SW480 (cell line): ENCODE measurements around the gene COL5A1.
A peak's percentile ranks its signal among the peaks of the same experiment; 100 is the strongest.

Experiments used
- DNase-seq: peaks from one replicate; pipeline ENCODE4 v3.0.0-alpha.2; 2016; ENCODE audit warnings: low spot score

Gene COL5A1

DNA sequence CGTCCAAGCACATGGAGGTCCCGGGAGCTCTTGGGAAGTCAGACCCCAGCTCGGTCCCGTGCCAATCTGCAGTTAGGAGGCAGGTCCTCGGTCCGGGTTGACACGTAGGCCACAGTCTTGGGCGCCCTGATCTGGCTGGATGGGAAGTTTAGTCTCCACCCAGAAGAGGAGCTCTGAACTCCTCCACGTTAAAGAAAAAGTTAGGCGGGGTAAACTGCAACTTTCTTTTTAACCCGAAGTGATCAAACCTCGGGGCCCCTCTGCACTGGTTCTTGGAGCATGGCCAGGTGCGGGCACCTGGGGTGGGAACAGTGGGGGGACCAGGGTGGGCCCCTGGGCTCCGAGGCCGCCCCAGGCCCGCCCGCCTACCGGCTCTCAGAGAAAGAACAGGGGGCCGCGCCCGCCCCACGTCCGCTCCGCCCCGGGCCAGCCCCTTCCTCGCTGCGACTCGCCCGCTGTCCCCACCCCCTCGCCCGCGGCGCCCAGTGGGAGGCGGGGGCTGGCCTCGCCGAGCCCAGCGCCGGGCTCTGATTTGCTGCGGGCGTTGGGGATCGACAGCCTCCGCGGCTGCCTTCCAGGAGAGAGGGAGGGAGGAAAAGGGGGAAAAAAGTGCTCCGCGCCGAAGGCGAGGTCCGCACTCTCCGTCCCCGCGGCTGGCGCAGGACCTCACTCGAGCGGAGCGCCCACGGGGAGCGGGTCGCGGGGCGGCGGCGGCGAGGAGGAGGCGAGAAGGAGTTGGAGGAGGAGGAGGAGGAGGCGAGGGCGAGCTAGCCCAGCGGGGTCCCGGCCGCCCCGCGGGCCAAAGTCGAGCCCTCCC is at the start of gene COL5A1:
COL5A1 (plus strand) TSS at position 631 of the 817 bp plus-strand sequence. CDS start 385 bp downstream, outside the sequence.
- no peak for DNase-seq

DNA sequence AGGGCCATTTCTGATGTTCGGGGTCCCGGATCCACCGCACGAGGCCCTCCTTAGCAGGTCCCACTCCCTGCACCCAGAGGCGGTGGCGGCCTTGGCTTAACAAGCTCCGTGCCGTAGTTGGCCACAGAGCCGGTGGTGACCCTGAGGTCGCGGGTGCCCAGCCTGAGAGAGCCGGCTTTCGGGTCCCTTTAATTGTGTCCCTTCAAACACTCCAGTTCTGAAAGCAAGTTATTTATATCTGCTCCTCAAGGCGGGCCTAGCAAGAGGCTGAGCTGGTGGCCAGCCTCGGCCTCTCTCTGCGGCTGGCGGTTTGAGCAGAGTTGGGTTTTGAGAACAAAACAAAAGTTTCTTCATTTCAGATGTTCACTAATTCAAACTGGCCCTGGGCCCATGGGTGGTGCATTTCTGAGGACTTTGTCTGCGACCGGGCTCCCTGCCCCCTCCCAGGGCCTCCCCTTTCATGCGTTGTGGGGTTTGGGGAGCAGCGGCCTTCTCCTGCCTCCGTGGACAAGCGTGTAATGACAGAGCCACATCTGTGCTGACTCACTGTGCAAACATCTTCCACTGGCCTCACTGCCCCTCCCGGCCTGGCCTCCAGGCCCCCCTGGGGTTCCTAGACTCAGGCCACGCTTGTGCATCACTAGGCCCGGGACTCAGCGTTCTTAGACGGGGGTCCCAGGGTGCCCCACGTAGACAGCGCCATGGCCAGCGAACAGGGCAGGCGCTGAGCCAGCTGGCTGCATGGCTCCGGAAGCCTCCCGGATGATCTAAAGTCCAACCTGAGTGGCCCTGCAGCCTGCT is 49.4 kb upstream of the COL5A1 start:
- DNase-seq = peak; percentile 51

GRCh38 chr9:134592819-134593200 is 48.8 kb upstream of the COL5A1 start:
- DNase-seq = no peak

DNA sequence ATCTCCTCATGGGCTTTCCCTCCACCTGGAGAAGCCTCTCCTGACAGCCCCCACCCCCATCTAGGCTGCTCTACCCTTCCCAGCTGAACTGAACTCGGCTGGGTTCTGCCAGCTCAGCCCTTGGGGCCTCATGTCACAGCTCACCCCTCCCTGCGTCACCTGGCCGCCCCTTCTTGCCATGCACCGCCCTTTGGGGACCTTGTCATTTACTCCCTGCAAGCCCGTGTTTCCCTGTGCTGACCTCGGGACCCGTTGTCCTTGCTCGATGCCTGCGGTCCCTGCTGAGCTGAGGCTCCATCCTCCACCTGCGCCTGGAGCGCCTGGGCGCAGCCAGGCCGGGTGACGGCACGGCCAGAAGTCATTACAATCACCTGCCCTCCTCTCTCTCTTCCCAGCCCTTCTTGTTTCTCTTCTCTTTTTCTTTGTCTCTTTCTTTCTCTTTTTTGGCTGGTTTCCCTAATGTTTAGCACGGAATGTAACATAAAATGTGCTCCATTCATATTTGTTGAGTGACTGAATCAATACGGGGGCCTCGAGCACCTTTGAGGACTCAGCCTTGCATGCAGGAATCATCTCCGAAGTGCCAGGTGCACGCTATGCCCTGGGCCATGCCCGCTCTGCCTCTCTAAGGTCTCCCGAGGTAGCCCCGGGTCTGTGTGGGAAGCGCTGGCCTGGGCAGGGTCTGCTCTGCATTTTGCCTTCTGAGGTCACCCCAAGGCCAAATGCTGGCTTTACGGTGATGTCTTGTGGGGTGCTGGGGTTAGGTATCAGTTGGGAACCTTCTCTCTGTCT is 48.1 kb upstream of the COL5A1 start:
- DNase-seq = no peak

DNA sequence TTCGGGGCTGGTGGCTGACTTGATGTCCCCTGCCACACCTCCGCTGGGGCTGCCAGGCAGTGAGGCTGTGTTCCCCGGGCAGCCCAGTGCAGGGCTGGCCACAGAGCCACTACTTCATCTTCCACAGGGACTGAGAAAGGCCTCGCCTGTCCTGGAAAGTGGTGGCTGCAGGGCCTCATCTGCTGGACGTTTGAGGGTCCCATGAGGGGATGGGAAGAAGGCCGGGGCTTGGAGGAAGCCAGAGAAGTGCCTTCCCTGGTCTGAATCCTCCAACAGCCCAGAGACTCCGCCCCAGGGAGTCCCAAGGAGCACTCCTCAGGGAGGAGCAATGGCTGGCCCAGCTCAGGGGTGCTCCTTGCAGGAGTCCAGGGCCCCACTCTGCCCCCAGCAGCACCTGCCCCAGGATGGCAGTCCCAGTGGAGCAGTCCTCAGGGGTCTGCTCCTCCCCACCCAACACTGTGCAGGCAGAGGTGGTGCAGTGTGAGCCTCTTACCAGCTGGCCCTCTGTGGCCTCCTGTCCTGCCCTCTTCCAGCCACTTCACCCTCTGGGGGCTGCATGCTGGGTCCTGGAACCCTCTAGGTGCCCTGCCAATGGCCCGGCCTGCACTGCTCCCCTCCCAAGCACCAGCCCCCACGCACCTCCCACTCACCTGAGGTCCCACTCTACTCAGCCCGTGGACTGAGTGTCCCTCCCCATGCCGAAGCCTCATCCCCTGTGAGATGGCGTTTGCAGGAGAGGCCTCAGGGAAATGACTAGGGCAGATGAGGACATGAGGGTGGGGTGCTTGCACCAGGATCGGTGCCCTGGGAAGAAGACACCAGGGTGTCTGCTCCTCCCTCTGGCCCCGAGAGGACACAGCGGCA is 47.3 kb upstream of the COL5A1 start:
- DNase-seq = no peak

GRCh38 chr9:134595014-134595413 is 46.6 kb upstream of the COL5A1 start:
- no peak for DNase-seq

GRCh38 chr9:134597041-134597913 is 44.3 kb upstream of the COL5A1 start:
- DNase-seq = peak; percentile 60

DNA sequence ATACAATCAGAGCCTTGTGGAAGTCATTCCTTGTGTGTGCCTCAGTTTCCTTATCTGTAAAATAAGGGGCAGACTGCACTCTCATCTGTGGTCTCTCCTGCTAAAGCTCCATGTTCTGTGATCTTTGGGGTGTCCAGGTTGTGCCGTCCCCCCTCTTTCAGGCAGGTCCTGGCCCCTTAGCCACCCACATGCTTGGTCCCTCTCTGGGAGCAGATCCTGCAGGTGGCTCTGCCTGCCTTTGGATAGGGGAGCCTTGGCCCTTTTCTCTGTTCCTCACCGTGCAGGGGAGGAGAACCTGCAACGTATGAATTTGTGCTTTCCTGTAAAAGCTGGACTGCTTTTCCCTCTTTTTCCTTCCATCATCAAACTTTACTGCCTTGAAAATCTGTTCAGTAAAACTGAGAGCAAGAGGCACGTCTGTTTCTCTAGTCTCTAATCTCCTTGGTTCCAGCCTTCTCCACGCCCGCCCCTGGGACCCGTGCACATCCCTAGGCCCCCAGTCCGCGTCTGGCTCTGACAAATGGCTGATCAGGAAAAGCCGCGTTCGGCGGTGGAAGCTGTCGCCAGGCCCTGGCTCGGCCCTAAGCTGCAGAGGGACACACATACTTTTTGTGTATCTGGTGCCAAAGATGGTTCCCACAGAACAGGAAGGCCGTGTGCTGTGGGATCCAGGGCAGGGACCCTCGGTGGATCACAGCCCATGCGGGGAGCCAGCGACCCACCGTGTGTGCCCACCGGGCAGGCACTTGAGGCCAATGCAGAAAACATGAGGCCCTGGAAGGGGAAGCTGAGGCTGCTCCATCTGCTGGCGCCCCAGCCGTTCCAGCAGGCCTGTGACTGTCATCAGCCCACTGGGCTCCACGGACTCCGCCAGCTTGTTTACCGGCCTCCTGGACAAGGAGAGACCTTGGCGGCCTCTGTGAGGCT is 43.4 kb upstream of the COL5A1 start:
- no peak for DNase-seq

- DNase-seq = no peak
Measured at GRCh38 chr9:134598884-134599245, 42.7 kb upstream of the COL5A1 start.

DNA sequence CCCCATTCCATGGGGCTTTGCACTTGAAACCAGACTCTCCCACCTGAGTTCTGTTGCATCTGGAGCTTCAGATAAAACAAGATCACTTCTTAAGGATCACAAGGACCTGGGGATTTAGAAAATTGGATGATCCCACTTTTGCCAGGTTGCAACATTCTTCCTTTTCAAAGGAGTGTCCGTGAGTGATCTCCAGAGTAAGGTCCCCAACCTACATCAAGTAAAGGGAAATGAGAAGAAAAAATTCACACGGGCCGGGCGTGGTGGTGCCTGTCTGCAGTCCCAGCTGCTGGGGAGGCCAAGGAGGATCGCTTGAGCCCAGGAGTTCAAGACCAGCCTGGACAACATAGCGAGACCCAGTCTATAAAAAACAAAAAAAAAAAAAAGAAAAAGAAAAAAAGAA is 41.2 kb upstream of the COL5A1 start:
- DNase-seq = no peak

DNA sequence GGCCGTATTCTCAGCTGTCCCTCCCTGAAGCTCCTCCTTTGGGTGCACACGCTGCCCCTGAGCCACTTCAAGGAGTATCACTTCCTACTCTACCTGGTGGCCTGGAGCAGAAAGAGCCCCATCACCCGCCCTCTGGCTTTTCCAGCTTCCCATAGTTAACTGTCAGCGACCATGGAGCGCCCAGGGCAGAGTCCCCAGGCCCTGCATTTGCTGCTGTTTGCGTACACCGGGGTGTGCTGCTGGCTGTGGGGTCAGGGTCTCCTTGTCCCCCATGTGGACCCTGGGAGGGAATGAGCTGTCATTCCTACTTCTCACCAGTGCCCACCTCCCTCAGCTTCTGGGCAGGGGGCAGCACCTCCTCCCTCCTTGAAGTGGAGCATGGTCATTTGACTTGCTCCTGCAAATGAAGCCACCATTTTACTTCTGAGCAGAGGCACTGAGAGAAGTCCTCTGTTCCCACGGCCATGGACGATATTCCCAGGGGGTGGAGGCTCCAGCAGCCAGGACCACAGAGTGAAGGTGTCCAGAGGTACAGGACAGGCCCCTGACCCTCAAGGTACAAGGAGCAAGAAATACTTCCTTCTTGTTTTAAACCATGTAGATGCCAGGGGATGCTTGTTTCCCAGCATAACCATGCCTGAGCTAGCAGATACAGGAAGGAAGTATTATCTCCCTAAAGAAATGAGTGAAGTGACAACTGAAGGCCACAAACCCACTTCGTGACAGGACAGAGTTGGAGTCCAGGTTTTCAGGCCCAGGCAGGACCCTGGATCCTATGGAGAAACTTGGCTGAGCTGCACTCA is 40.6 kb upstream of the COL5A1 start:
- no peak for DNase-seq

DNA sequence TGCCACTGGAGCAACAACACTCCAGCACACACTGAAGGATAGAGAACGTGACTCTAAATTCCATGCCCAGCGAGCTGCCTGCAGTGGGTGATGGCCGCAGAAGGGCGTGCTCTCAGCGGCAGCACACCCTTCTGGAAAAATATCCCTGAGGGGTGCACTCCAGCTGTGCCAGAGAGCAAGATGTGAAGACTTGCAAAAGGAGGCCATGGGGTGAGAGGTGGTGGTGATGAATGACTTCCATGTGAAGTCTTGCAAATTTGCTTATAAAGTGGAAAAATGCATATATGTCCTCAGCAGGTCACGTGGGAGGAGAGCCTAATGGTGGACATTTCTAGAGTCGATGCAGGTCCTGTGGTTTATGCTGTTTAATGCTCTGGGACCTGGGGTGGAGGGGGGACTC is 39.8 kb upstream of the COL5A1 start:
- no peak for DNase-seq

DNA sequence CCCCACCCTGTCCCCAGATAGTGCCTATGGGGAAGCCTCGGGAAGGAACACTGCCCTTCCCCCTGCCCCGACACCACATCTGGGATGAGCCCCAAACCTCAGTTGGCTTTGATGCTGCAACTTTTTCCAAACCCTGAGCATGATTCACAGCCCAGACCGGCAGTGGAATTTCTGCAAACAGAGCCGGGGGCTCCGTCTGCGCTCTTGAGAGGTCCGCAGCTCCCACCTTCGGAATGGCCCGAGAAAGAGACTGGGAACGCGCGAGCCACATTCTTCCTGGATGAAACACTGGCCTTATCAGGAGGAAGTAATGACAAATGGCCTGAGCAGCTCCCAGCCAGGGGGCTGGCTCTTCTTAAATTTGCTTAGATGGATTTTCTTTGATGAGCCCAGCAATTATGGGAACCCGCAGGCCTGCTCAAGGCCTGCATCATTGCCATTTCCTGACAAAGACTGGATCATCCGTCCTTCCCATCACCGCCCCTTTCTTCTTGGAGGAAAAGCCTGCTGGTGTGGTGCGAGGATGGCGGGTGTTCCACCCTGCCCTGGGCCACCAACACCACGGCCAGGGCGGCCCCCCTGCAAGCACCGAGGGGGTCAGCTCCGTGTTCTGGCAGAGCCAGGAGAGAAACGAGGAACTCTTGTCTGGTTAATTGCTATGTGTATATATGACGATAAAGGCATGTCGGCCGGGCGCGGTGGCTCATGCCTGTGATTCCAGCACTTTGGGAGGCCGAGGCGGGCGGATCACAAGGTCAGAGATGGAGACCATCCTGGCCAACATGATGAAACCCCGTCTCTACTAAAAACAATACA is 38.8 kb upstream of the COL5A1 start:
- DNase-seq = peak; percentile 89

- no peak for DNase-seq
Measured at GRCh38 chr9:134604834-134605233, 36.8 kb upstream of the COL5A1 start.

GRCh38 chr9:134605351-134605965 is 36.1 kb upstream of the COL5A1 start:
- DNase-seq = no peak

DNA sequence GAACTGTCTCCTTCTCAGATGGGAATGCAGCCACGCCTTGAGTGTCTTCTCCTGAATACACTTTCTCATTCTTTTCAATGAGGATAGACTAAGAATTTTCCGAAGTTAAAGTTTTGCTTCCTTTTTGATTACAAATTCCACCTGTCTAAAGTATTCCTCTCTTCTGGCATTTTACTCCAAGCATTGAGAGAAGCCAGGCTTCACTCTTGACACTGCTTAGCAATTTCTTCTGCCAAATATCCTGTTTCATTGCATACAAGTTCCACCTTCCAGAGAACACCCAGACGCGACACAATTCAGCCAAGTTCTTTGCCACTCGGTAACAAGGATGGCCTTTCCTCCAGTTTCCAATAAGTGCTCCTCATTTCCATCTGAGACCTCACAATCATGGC is 35.6 kb upstream of the COL5A1 start:
- no peak for DNase-seq
